Fibroblast of lung (primary cell): Measurements from ENCODE around the gene OR10A2. TPM values are rescaled to one million over a fixed set of nuclear protein-coding genes. Genes with fewer than 3 reads are reported as not detected.
A peak's percentile ranks its signal among the peaks of the same experiment; 100 is the strongest.

Experiments used
- DNase-seq, 2 donors: peaks; one replicate each; pipeline versions ENCODE4 v3.0.0 to v3.0.0-alpha.2; 2010; ENCODE audit warnings: low read depth in 2 of 2
- H2AFZ ChIP-seq: 2 replicates; pipeline ENCODE4 v1.5.1; 2012; ENCODE audit warnings: low read length, control low read depth, inconsistent platforms
- H3K27ac ChIP-seq: 2 replicates; pipeline ENCODE4 v1.5.1; 2011; ENCODE audit warnings: low read length, control low read depth; ENCODE audit not compliant: insufficient read depth
- H3K27me3 ChIP-seq: 2 replicates; pipeline ENCODE4 v1.5.1; 2011; ENCODE audit warnings: mild to moderate bottlenecking, low read length; ENCODE audit not compliant: control insufficient read depth, insufficient read depth
- H3K36me3 ChIP-seq: 2 replicates; pipeline ENCODE4 v1.5.1; 2011; ENCODE audit warnings: low read length; ENCODE audit not compliant: control insufficient read depth, insufficient read depth
- H3K4me1 ChIP-seq: 2 replicates; pipeline ENCODE4 v1.5.1; 2011; ENCODE audit warnings: low read length; ENCODE audit not compliant: control insufficient read depth, insufficient read depth; ENCODE audit errors: extremely low read depth
- H3K4me2 ChIP-seq: 2 replicates; pipeline ENCODE4 v1.5.1; 2011; ENCODE audit warnings: low read length, control low read depth; ENCODE audit not compliant: insufficient read depth; ENCODE audit errors: extremely low read depth
- H3K4me3 ChIP-seq, 4 experiments: fragments of 200-600 bp in 1 of 4; sonication (generic) in 1 of 4; replicated peaks in 1 of 4; 2 replicates each; pipeline ENCODE4 v1.5.1; 2011 to 2016; ENCODE audit warnings: low read length in 4 of 4, low read depth in 3 of 4, mild to moderate bottlenecking in 3 of 4, control low read depth in 2 of 4, inconsistent platforms in 1 of 4, mixed read lengths in 1 of 4; ENCODE audit not compliant: insufficient read depth in 1 of 4; ENCODE audit errors: control extremely low read depth in 1 of 4
- H3K79me2 ChIP-seq: 2 replicates; pipeline ENCODE4 v1.5.1; 2012; ENCODE audit warnings: mild to moderate bottlenecking, low read length, inconsistent platforms; ENCODE audit not compliant: control insufficient read depth, insufficient read depth
- H3K9ac ChIP-seq: 2 replicates; pipeline ENCODE4 v1.5.1; 2011; ENCODE audit warnings: mild to moderate bottlenecking, low read length, control low read depth; ENCODE audit not compliant: insufficient read depth
- H3K9me3 ChIP-seq: 2 replicates; pipeline ENCODE4 v1.5.1; 2012; ENCODE audit warnings: low read depth, low read length; ENCODE audit not compliant: control insufficient read depth, insufficient read depth
- H4K20me1 ChIP-seq: 2 replicates; pipeline ENCODE4 v1.5.1; 2011; ENCODE audit warnings: low read length; ENCODE audit not compliant: control insufficient read depth, insufficient read depth; ENCODE audit errors: extremely low read depth
- CTCF ChIP-seq, 2 donors: IDR thresholded peaks in 1 of 2; conservative IDR thresholded peaks in 1 of 2; 1 replicate in 1 of 2; 2 replicates in 1 of 2; pipeline ENCODE4 v1.5.1; 2011 to 2012; ENCODE audit warnings: low read length in 2 of 2, control low read depth in 1 of 2, inconsistent platforms in 1 of 2, low read depth in 1 of 2, mild to moderate bottlenecking in 1 of 2
- EZH2 ChIP-seq: IDR thresholded peaks from 2 replicates; pipeline ENCODE4 v1.5.1; 2012; ENCODE audit warnings: low read length, control low read depth, mild to moderate bottlenecking; ENCODE audit errors: missing control alignments
- polyA plus RNA-seq, 2 donors: library from polyadenylated mRNA; depleted of rRNA in 1 of 2; stranded (reverse) in 1 of 2; unstranded in 1 of 2; fragments of >200 nt; gene quantifications; 2 replicates each; pipeline ENCODE4 v1.2.1, GENCODE V29; 2011 to 2012; ENCODE audit warnings: missing spikeins in 1 of 2
- total RNA-seq: library from RNA; depleted of rRNA; stranded (reverse); fragments of >200 nt; gene quantifications from 2 replicates; pipeline ENCODE4 v1.2.1, GENCODE V29; 2014

Gene OR10A2
- total and polyA plus RNA-seq, 2 donors (not counting 1 experiment from before 2014, with no cell fraction given), result not detected

GRCh38 chr11:6855971-6856541, 6.8 kb upstream of the OR10A2 start:
- Histone ChIP-seq H3K27ac (no peak overlapping the region), H3K4me3 (no peak overlapping the region), H3K79me2 (no peaks in the 10 kb centered on the region), H2AFZ (no peak overlapping the region), H4K20me1 (no peaks in the 10 kb centered on the region), H3K9me3 (no peaks in the 10 kb centered on the region), H3K36me3 (no peaks in the 10 kb centered on the region), H3K9ac (no peak overlapping the region), H3K4me2 (no peak overlapping the region), H3K4me1 (no peaks in the 10 kb centered on the region), H3K27me3 (no peaks in the 10 kb centered on the region)
- DNase-seq, result peak in 1 of 2 donors; percentile 49
- TF ChIP-seq CTCF (conservative IDR thresholded peaks at IDR 0.05 in 1 of 2, IDR thresholded peaks at IDR 0.05 in 1 of 2; ENCODE audit: low read depth in 1 of 2, low read length in 2 of 2) (no peak), EZH2 (no peak)

- H2AFZ ChIP-seq, result no peak overlapping the region
- H3K27me3 ChIP-seq, result no peaks in the 10 kb centered on the region
- H4K20me1 ChIP-seq, result no peaks in the 10 kb centered on the region
- no peaks in the 10 kb centered on the region for H3K9me3 ChIP-seq
- no peaks in the 10 kb centered on the region for H3K4me1 ChIP-seq
- H3K9ac ChIP-seq, result no peak overlapping the region
- no peak overlapping the region for H3K27ac ChIP-seq
- no peaks in the 10 kb centered on the region for H3K79me2 ChIP-seq
- no peak overlapping the region for H3K4me2 ChIP-seq
- H3K36me3 ChIP-seq, result no peaks in the 10 kb centered on the region
- DNase-seq, result peak in 1 of 2 donors; percentile 0
- H3K4me3 ChIP-seq, result no peak overlapping the region
- no peak for TF ChIP-seq EZH2
- no peak for TF ChIP-seq CTCF (conservative IDR thresholded peaks at IDR 0.05 in 1 of 2, IDR thresholded peaks at IDR 0.05 in 1 of 2; ENCODE audit: low read depth in 1 of 2, low read length in 2 of 2)
These were observed 6.0 kb upstream of the OR10A2 start for GRCh38 chr11:6856871-6857270.

- no peak for TF ChIP-seq EZH2
- no peak for TF ChIP-seq CTCF (conservative IDR thresholded peaks at IDR 0.05 in 1 of 2, IDR thresholded peaks at IDR 0.05 in 1 of 2; ENCODE audit: low read depth in 1 of 2, low read length in 2 of 2)
- H3K27ac ChIP-seq, result no peak overlapping the region
- H3K4me1 ChIP-seq, result no peaks in the 10 kb centered on the region
- H3K4me2 ChIP-seq, result no peak overlapping the region
- DNase-seq, result peak in 1 of 2 donors; percentile 4
- H3K36me3 ChIP-seq, result no peaks in the 10 kb centered on the region
- H3K79me2 ChIP-seq, result no peaks in the 10 kb centered on the region
- no peaks in the 10 kb centered on the region for H3K27me3 ChIP-seq
- no peak overlapping the region for H3K9ac ChIP-seq
- no peak overlapping the region for H3K4me3 ChIP-seq
- H2AFZ ChIP-seq, result no peak overlapping the region
- no peaks in the 10 kb centered on the region for H3K9me3 ChIP-seq
- H4K20me1 ChIP-seq, result no peaks in the 10 kb centered on the region
These were observed 1.6 kb downstream of the OR10A2 start for GRCh38 chr11:6864438-6864837.
